Brain microvascular endothelial cell (primary cell): ENCODE data around the gene ZRANB2.

ENCODE experiments used
- DNase-seq: peaks from one replicate; pipeline ENCODE4 v3.0.0-alpha.2; 2020
- H3K27ac ChIP-seq: fragments of 250-450 bp; sonication (Bioruptor Pico); 2 replicates; pipeline ENCODE4 v1.5.1; 2020; ENCODE audit warnings: mild to moderate bottlenecking, moderate library complexity
- H3K27me3 ChIP-seq: fragments of 250-450 bp; sonication (Bioruptor Pico); replicated peaks from 2 replicates; pipeline ENCODE4 v1.5.1; 2020; ENCODE audit warnings: mild to moderate bottlenecking
- H3K36me3 ChIP-seq: fragments of 250-450 bp; sonication (Bioruptor Pico); replicated peaks from 2 replicates; pipeline ENCODE4 v1.5.1; 2020; ENCODE audit warnings: mild to moderate bottlenecking
- H3K4me3 ChIP-seq: 2 replicates; pipeline ENCODE4 v1.5.1; 2011; ENCODE audit warnings: low read depth, mild to moderate bottlenecking, control low read depth, low read length, moderate library complexity
- CTCF ChIP-seq: IDR thresholded peaks from 2 replicates; pipeline ENCODE4 v1.5.1; 2011; ENCODE audit warnings: low read depth, mild to moderate bottlenecking, moderate library complexity, low read length, control low read depth, inconsistent platforms; ENCODE audit errors: missing control alignments
- in situ Hi-C: cut with HindIII; loops from 2 replicates; pipeline ENCODE4 v1.10.0; 2017; ENCODE audit warnings: low sequenced_read_pairs, low pct_ligation_motif_present

ZRANB2 gene

GRCh38 chr1:71068325-71069240 is 12.3 kb downstream of the ZRANB2 start:
- Histone ChIP-seq H3K36me3 (peaks cover 80% of the 10 kb centered on the region), H3K27me3 (no peaks in the 10 kb centered on the region), H3K4me3 (no peak overlapping the region), H3K27ac (no peak overlapping the region)
- TF ChIP-seq CTCF, result no peak
- no peak for DNase-seq
- in situ Hi-C loops, result loop anchor here (25.0 kb wide), 1 partner anchor 831 kb away; no protein-coding TSS in a partner anchor

- Histone ChIP-seq H3K27ac (no peak overlapping the region), H3K36me3 (peaks cover 7% of the 10 kb centered on the region), H3K27me3 (peaks cover 1% of the 10 kb centered on the region), H3K4me3 (no peak overlapping the region)
- in situ Hi-C loops, result loop anchor here (25.0 kb wide), 1 partner anchor 817 kb away; no protein-coding TSS in a partner anchor
- no peak for TF ChIP-seq CTCF
- no peak for DNase-seq
Measured at GRCh38 chr1:71054791-71055190, 26.0 kb downstream of the ZRANB2 start.

- Histone ChIP-seq H3K27ac (no peak overlapping the region), H3K27me3 (peaks cover 4% of the 10 kb centered on the region), H3K4me3 (no peak overlapping the region), H3K36me3 (peaks cover 7% of the 10 kb centered on the region)
- DNase-seq, result no peak
- in situ Hi-C loops, result loop anchor here (25.0 kb wide), 1 partner anchor 817 kb away; no protein-coding TSS in a partner anchor
- no peak for TF ChIP-seq CTCF
Measured at GRCh38 chr1:71054281-71054731, 26.5 kb downstream of the ZRANB2 start.

- TF ChIP-seq CTCF, result no peak
- H3K36me3 ChIP-seq, result peaks cover 5% of the 10 kb centered on the region
- no peak overlapping the region for H3K4me3 ChIP-seq
- DNase-seq, result no peak
- in situ Hi-C loops, result loop anchor here (25.0 kb wide), 1 partner anchor 816 kb away; no protein-coding TSS in a partner anchor
- peaks cover 9% of the 10 kb centered on the region for H3K27me3 ChIP-seq
- H3K27ac ChIP-seq, result no peak overlapping the region
Measured at GRCh38 chr1:71053758-71054157, 27.1 kb downstream of the ZRANB2 start.

- H3K27me3 ChIP-seq, result peaks cover 12% of the 10 kb centered on the region
- no peak overlapping the region for H3K4me3 ChIP-seq
- in situ Hi-C loops, result loop anchor here (25.0 kb wide), 1 partner anchor 816 kb away; no protein-coding TSS in a partner anchor
- peaks cover 3% of the 10 kb centered on the region for H3K36me3 ChIP-seq
- no peak for TF ChIP-seq CTCF
- no peak overlapping the region for H3K27ac ChIP-seq
- no peak for DNase-seq
Measured at GRCh38 chr1:71053146-71053545, 27.7 kb downstream of the ZRANB2 start.
